IMR-90 (cell line): Measurements from ENCODE around the gene COL13A1. TPM values are rescaled to one million over a fixed set of nuclear protein-coding genes. Genes with fewer than 3 reads are reported as not detected.

Source experiments
- ATAC-seq: fragments of 200-7000 bp; cut with Tn5 transposase; 2 replicates; pipeline ENCODE4 v1.9.1; 2020; ENCODE audit warnings: low read depth, mild to moderate bottlenecking, moderate library complexity
- BruUV-seq: library from RNA; stranded (reverse); fragments of 400-500 nt; replicated peaks from 2 replicates; lab custom pipeline; 2021; lab: Mats Ljungman, UMichigan
- CTCF ChIA-PET: fragments of 300-600 bp; formaldehyde crosslinking; extraction: SDS; loops from one replicate; lab custom pipeline; 2021; ENCODE audit warnings: antibody characterized with exemption; lab: Yijun Ruan, JAX
- POLR2A ChIA-PET: fragments of 300-600 bp; sonication (Branson Sonifier 250); formaldehyde crosslinking; loops from one replicate; lab custom pipeline; 2022; ENCODE audit warnings: antibody characterized with exemption; ENCODE audit not compliant: unreplicated experiment; lab: Charles Lee
- DNase-seq: peaks from one replicate; pipeline ENCODE4 v3.0.0; 2013
- H2AFZ ChIP-seq: replicated peaks from 2 replicates; pipeline ENCODE3; 2013; ENCODE audit warnings: low read length, mild to moderate bottlenecking; ENCODE audit not compliant: poor library complexity
- H2AK5ac ChIP-seq: 2 replicates; pipeline ENCODE4 v1.6.1; 2013; ENCODE audit warnings: low read depth, low read length, inconsistent platforms
- H2AK9ac ChIP-seq: replicated peaks from 2 replicates; pipeline ENCODE3; 2013; ENCODE audit warnings: mild to moderate bottlenecking, low read depth, low read length, moderate library complexity; ENCODE audit not compliant: poor library complexity
- H2BK120ac ChIP-seq: 2 replicates; pipeline ENCODE4 v1.6.1; 2013; ENCODE audit warnings: low read depth, low read length, inconsistent platforms
- H2BK15ac ChIP-seq: 3 replicates; pipeline ENCODE4 v1.6.1; 2013; ENCODE audit warnings: low read depth, low read length, inconsistent platforms
- H2BK20ac ChIP-seq: 2 replicates; pipeline ENCODE4 v1.6.1; 2013; ENCODE audit warnings: low read depth, mild to moderate bottlenecking, inconsistent platforms, low read length, moderate library complexity
- H2BK5ac ChIP-seq: 2 replicates; pipeline ENCODE4 v1.6.1; 2013; ENCODE audit warnings: mild to moderate bottlenecking, low read depth, low read length, inconsistent platforms; ENCODE audit not compliant: poor library complexity, severe bottlenecking
- H3K14ac ChIP-seq: replicated peaks from 2 replicates; pipeline ENCODE4 v1.6.1; 2013; ENCODE audit warnings: low read depth, low read length, inconsistent platforms
- H3K18ac ChIP-seq: 2 replicates; pipeline ENCODE4 v1.6.1; 2013; ENCODE audit warnings: low read depth, low read length, control low read depth
- H3K23ac ChIP-seq: 2 replicates; pipeline ENCODE4 v1.6.1; 2013; ENCODE audit warnings: low read depth, low read length, inconsistent platforms
- H3K27ac ChIP-seq: 2 replicates; pipeline ENCODE4 v1.5.1; 2013; ENCODE audit warnings: mild to moderate bottlenecking, control low read depth, low read length; ENCODE audit not compliant: insufficient read depth
- H3K27me3 ChIP-seq: 2 replicates; pipeline ENCODE4 v1.6.1; 2013; ENCODE audit warnings: low read length; ENCODE audit not compliant: control insufficient read depth, insufficient read depth
- H3K36me3 ChIP-seq: 2 replicates; pipeline ENCODE4 v1.6.1; 2013; ENCODE audit warnings: low read length, mixed read lengths; ENCODE audit not compliant: control insufficient read depth, insufficient read depth
- H3K4ac ChIP-seq: 2 replicates; pipeline ENCODE4 v1.6.1; 2013; ENCODE audit warnings: low read depth, low read length, inconsistent platforms
- H3K4me1 ChIP-seq: 2 replicates; pipeline ENCODE4 v1.6.1; 2013; ENCODE audit warnings: low read length, mixed read lengths; ENCODE audit not compliant: control insufficient read depth, insufficient read depth
- H3K4me2 ChIP-seq: 2 replicates; pipeline ENCODE4 v1.6.1; 2013; ENCODE audit warnings: low read depth, mild to moderate bottlenecking, control low read depth, low read length, moderate library complexity
- H3K4me3 ChIP-seq: 2 replicates; pipeline ENCODE4 v1.5.1; 2013; ENCODE audit warnings: low read depth, mild to moderate bottlenecking, control low read depth, low read length, moderate library complexity; ENCODE audit not compliant: insufficient read depth
- H3K56ac ChIP-seq: 2 replicates; pipeline ENCODE4 v1.6.1; 2013; ENCODE audit warnings: low read length, inconsistent platforms; ENCODE audit not compliant: insufficient read depth; ENCODE audit errors: extremely low read depth
- H3K79me1 ChIP-seq, 2 experiments: 2 replicates each; pipeline ENCODE4 v1.6.1; 2013; ENCODE audit warnings: low read length in 2 of 2, inconsistent platforms in 1 of 2, low read depth in 1 of 2
- H3K9ac ChIP-seq: 2 replicates; pipeline ENCODE4 v1.6.1; 2013; ENCODE audit warnings: low read depth, low read length, control low read depth
- H3K9me1 ChIP-seq: 2 replicates; pipeline ENCODE4 v1.6.1; 2013; ENCODE audit warnings: low read length, inconsistent platforms; ENCODE audit not compliant: insufficient read depth
- H3K9me3 ChIP-seq: 2 replicates; pipeline ENCODE4 v1.6.1; 2013; ENCODE audit warnings: low read length; ENCODE audit not compliant: control insufficient read depth, insufficient read depth
- H4K20me1 ChIP-seq: 2 replicates; pipeline ENCODE4 v1.6.1; 2013; ENCODE audit warnings: low read length, inconsistent platforms; ENCODE audit not compliant: insufficient read depth
- H4K5ac ChIP-seq: 2 replicates; pipeline ENCODE4 v1.6.1; 2013; ENCODE audit warnings: mild to moderate bottlenecking, low read depth, low read length, control low read depth
- H4K8ac ChIP-seq, 2 experiments: 2 replicates each; pipeline ENCODE4 v1.6.1; 2013; ENCODE audit warnings: low read depth in 2 of 2, low read length in 2 of 2, control low read depth in 1 of 2, inconsistent platforms in 1 of 2
- H4K91ac ChIP-seq: 2 replicates; pipeline ENCODE4 v1.6.1; 2013; ENCODE audit warnings: low read depth, low read length, inconsistent platforms; ENCODE audit not compliant: insufficient read depth
- CEBPB ChIP-seq: IDR thresholded peaks from 2 replicates; pipeline ENCODE4 v1.6.1; 2012; ENCODE audit warnings: low read depth, low read length, improper control_type of control experiment
- CHD1 ChIP-seq: IDR thresholded peaks from 2 replicates; pipeline ENCODE4 v1.6.1; 2012; ENCODE audit warnings: low read depth, low read length, improper control_type of control experiment
- MAFK ChIP-seq: IDR thresholded peaks from 2 replicates; pipeline ENCODE4 v1.6.1; 2012; ENCODE audit warnings: low read depth, low read length, improper control_type of control experiment
- MXI1 ChIP-seq: IDR thresholded peaks from 2 replicates; pipeline ENCODE4 v1.6.1; 2012; ENCODE audit warnings: low read depth, mild to moderate bottlenecking, low read length, moderate library complexity, borderline replicate concordance
- NFE2L2 ChIP-seq: fragments of 150-350 bp; IDR thresholded peaks from 2 replicates; pipeline ENCODE4 v1.6.1; 2016; ENCODE audit warnings: low read depth, mild to moderate bottlenecking, low read length
- POLR2A ChIP-seq: IDR thresholded peaks from 2 replicates; pipeline ENCODE4 v1.6.1; 2012; ENCODE audit warnings: mild to moderate bottlenecking, low read depth, low read length
- RAD21 ChIP-seq: IDR thresholded peaks from 2 replicates; pipeline ENCODE4 v1.6.1; 2012; ENCODE audit warnings: low read length, improper control_type of control experiment
- RCOR1 ChIP-seq: IDR thresholded peaks from 2 replicates; pipeline ENCODE4 v1.6.1; 2012; ENCODE audit warnings: mild to moderate bottlenecking, low read length, improper control_type of control experiment; ENCODE audit not compliant: insufficient replicate concordance
- RFX5 ChIP-seq: IDR thresholded peaks from 2 replicates; pipeline ENCODE4 v1.8.0; 2012; ENCODE audit warnings: low read depth, mild to moderate bottlenecking, low read length, moderate library complexity
- WGBS, 2 experiments: methylation state at CpG; one replicate each; pipeline versions ENCODE4 v1.1.5 to v1.1.7; 2013; ENCODE audit warnings: missing lambda C conversion rate in 2 of 2; ENCODE audit not compliant: insufficient read length in 1 of 2; ENCODE audit errors: extremely low coverage in 2 of 2; 5-methylcytosine and 5-hydroxymethylcytosine counted together
- dilution Hi-C: fragments of 300-500 bp; cut with HindIII; formaldehyde crosslinking; loops from one replicate; pipeline ENCODE4 v1.14.3; 2018; ENCODE audit warnings: low sequenced_read_pairs; ENCODE audit not compliant: unreplicated experiment
- in situ Hi-C: fragments of 300-500 bp; cut with MboI; formaldehyde crosslinking; loops from 3 replicates; pipeline ENCODE4 v1.14.3; 2019; ENCODE audit warnings: low sequenced_read_pairs, inconsistent platforms, mixed read lengths
- intact Hi-C: fragments of 100-400 bp; cut with micrococcal nuclease; formaldehyde crosslinking; loops from 2 replicates; pipeline ENCODE4 v1.10.0; 2022
- polyA plus RNA-seq, 3 experiments: library from polyadenylated mRNA; depleted of rRNA; stranded (reverse); fragments of >200 nt; gene quantifications; 2 replicates each; pipeline ENCODE4 v1.2.3, GENCODE V29; 2012; ENCODE audit warnings: low replicate concordance in 1 of 3
- total RNA-seq: library from RNA; depleted of rRNA; stranded (reverse); fragments of >200 nt; gene quantifications from 2 replicates; pipeline ENCODE4 v1.2.3, GENCODE V29; 2012
- TF ChIP-seq, protein P1 (sequence below): conservative IDR thresholded peaks from 2 replicates; pipeline ENCODE4 v1.5.1; 2012; ENCODE audit warnings: mild to moderate bottlenecking, low read depth, low read length, improper control_type of control experiment
- TF ChIP-seq, protein P2 (sequence below): fragments of 150-350 bp; IDR thresholded peaks from 2 replicates; pipeline ENCODE4 v1.6.1; 2017; ENCODE audit warnings: mild to moderate bottlenecking, antibody characterized with exemption, low read length, low read depth
- TF ChIP-seq, protein P3 (sequence below): fragments of 150-350 bp; IDR thresholded peaks from 2 replicates; pipeline ENCODE4 v1.6.1; 2016; ENCODE audit warnings: low read depth, mild to moderate bottlenecking, low read length, moderate library complexity, borderline replicate concordance

Gene COL13A1
- total and polyA plus RNA-seq, 2 of the 4 experiments (the other 2 are of a cell fraction) = 12.2 to 31.3 TPM

DNA sequence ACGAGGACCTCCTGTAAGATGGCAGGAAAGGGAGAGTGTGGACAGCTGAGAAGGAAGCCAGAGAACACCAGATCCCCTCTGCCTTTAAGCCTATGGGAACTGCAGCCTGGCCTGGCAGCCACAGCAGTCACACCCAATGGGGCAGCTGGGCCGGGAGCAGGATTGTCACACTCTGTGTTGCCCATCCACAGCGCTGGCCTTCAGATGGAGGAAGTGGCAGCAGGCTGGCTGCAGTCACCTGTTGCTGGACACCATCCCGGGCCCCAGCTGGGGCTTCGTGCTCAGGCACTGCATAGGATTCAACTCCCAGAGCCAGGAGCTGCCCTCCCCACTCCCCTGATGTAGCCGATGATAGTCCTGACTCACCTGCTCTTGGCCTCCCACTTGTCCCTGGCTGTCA lies 114.4 kb downstream of the COL13A1 start:
- CTCF ChIA-PET = interaction anchor here (1.2 to 3.6 kb wide), 2 partner anchors 116 to 129 kb away, joined by 3 to 27 read pairs; no protein-coding TSS in a partner anchor
- POLR2A ChIA-PET = interaction anchor here (0.7 kb wide), 1 partner anchor 207 kb away, joined by 3 read pairs; no protein-coding TSS in a partner anchor
- H3K56ac ChIP-seq = no peak overlapping the region

More for the DNA sequence above, 114.4 kb downstream of the COL13A1 start:
- TF ChIP-seq MAFK (no peak), MXI1 (no peak), CHD1 (no peak), POLR2A (no peak), NFE2L2 (no peak), RCOR1 (no peak), RAD21 (no peak), RFX5 (no peak), CEBPB (no peak)
- TF ChIP-seq, protein P1, sequence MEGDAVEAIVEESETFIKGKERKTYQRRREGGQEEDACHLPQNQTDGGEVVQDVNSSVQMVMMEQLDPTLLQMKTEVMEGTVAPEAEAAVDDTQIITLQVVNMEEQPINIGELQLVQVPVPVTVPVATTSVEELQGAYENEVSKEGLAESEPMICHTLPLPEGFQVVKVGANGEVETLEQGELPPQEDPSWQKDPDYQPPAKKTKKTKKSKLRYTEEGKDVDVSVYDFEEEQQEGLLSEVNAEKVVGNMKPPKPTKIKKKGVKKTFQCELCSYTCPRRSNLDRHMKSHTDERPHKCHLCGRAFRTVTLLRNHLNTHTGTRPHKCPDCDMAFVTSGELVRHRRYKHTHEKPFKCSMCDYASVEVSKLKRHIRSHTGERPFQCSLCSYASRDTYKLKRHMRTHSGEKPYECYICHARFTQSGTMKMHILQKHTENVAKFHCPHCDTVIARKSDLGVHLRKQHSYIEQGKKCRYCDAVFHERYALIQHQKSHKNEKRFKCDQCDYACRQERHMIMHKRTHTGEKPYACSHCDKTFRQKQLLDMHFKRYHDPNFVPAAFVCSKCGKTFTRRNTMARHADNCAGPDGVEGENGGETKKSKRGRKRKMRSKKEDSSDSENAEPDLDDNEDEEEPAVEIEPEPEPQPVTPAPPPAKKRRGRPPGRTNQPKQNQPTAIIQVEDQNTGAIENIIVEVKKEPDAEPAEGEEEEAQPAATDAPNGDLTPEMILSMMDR = no peak
- TF ChIP-seq, protein P2, sequence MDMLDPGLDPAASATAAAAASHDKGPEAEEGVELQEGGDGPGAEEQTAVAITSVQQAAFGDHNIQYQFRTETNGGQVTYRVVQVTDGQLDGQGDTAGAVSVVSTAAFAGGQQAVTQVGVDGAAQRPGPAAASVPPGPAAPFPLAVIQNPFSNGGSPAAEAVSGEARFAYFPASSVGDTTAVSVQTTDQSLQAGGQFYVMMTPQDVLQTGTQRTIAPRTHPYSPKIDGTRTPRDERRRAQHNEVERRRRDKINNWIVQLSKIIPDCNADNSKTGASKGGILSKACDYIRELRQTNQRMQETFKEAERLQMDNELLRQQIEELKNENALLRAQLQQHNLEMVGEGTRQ = no peak
- TF ChIP-seq, protein P3, sequence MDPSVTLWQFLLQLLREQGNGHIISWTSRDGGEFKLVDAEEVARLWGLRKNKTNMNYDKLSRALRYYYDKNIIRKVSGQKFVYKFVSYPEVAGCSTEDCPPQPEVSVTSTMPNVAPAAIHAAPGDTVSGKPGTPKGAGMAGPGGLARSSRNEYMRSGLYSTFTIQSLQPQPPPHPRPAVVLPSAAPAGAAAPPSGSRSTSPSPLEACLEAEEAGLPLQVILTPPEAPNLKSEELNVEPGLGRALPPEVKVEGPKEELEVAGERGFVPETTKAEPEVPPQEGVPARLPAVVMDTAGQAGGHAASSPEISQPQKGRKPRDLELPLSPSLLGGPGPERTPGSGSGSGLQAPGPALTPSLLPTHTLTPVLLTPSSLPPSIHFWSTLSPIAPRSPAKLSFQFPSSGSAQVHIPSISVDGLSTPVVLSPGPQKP = no peak
- Histone ChIP-seq H2AK9ac (no peak overlapping the region), H3K23ac (no peak overlapping the region), H4K5ac (no peak overlapping the region), H3K9ac (no peak overlapping the region), H2BK120ac (no peak overlapping the region), H3K4me3 (no peak overlapping the region), H3K9me1 (no peaks in the 10 kb centered on the region), H3K18ac (no peak overlapping the region), H3K4ac (no peak overlapping the region), H3K9me3 (no peaks in the 10 kb centered on the region), H3K4me1 (no peaks in the 10 kb centered on the region; the same call in 1 of the 2 replicates), H3K27ac (no peak overlapping the region), H3K27me3 (no peaks in the 10 kb centered on the region), H3K4me2 (no peak overlapping the region), H2BK15ac (no peak overlapping the region), H3K79me1 (no peaks in the 10 kb centered on the region), H4K91ac (no peak overlapping the region), H2BK20ac (no peak overlapping the region), H2BK5ac (no peak overlapping the region), H2AFZ (no peak overlapping the region), H4K20me1 (no peaks in the 10 kb centered on the region), H3K36me3 (no peaks in the 10 kb centered on the region; the same call in 1 of the 2 replicates), H4K8ac (no peak overlapping the region), H3K14ac (no peak overlapping the region), H2AK5ac (no peak overlapping the region)
- in situ Hi-C loops = loop anchor here (25.0 kb wide), 1 partner anchor 404 kb away; no protein-coding TSS in a partner anchor
- DNase-seq (no peak), ATAC-seq (no peak)
- 100% methylated on average over 2 of the region's 6 CpGs; no CpG with 5 or more reads in 1 of the 2 experiments for WGBS, 2 experiments
- no TSS peak for BruUV-seq
- dilution Hi-C loops = no loop called here
- intact Hi-C loops = loop anchor here (10.0 kb wide), 1 partner anchor 401 kb away; no protein-coding TSS in a partner anchor
